Endothelial cell of umbilical vein (primary cell): ENCODE data around the gene SSR2. TPM values are rescaled to one million over a fixed set of nuclear protein-coding genes. Genes with fewer than 3 reads are reported as not detected.

Source experiments
- BruUV-seq: library from RNA; stranded (reverse); fragments of 400-500 nt; replicated peaks from 2 replicates; lab custom pipeline; 2021; lab: Mats Ljungman, UMichigan
- CTCF ChIA-PET: fragments of 300-600, 350-600 bp; sonication (Branson Sonifier 250); formaldehyde crosslinking; loops from one replicate; lab custom pipeline; 2021; ENCODE audit warnings: antibody characterized with exemption, inconsistent platforms; lab: Charles Lee
- POLR2A ChIA-PET: fragments of 300-600, 350-600 bp; sonication (Branson Sonifier 250); formaldehyde crosslinking; loops from one replicate; lab custom pipeline; 2021; ENCODE audit warnings: antibody characterized with exemption, inconsistent platforms; lab: Charles Lee
- DNase-seq: peaks from one replicate; pipeline ENCODE4 v3.0.0-alpha.2; 2011; ENCODE audit warnings: low read depth, low spot score
- FAIRE-seq: peaks from 2 replicates; lab custom pipeline; 2011; peaks lifted over from hg19 to GRCh38; lab: Jason Lieb, UNC
- H2AFZ ChIP-seq: 2 replicates; pipeline ENCODE4 v1.6.0; 2012; ENCODE audit warnings: low read depth, low read length, control low read depth, inconsistent platforms
- H3K27ac ChIP-seq: 2 replicates; pipeline ENCODE4 v1.5.1; 2011; ENCODE audit warnings: low read depth, mild to moderate bottlenecking, control low read depth, low read length, moderate library complexity; ENCODE audit not compliant: insufficient read depth
- H3K27me3 ChIP-seq, 2 experiments: 2 replicates each; pipeline versions ENCODE4 v1.6.0 to v1.6.1; 2011; ENCODE audit warnings: low read length in 2 of 2, mixed read lengths in 1 of 2; ENCODE audit not compliant: control insufficient read depth in 2 of 2, insufficient read depth in 2 of 2
- H3K36me3 ChIP-seq, 2 experiments: 2 replicates in 1 of 2; 3 replicates in 1 of 2; pipeline ENCODE4 v1.5.1; 2011; ENCODE audit warnings: low read length in 2 of 2, mild to moderate bottlenecking in 1 of 2, moderate library complexity in 1 of 2; ENCODE audit not compliant: control insufficient read depth in 2 of 2, insufficient read depth in 2 of 2; ENCODE audit errors: extremely low read depth in 1 of 2
- H3K4me1 ChIP-seq: 3 replicates; pipeline ENCODE4 v1.5.1; 2011; ENCODE audit warnings: mild to moderate bottlenecking, low read length; ENCODE audit not compliant: control insufficient read depth, insufficient read depth; ENCODE audit errors: extremely low read depth
- H3K4me2 ChIP-seq: 2 replicates; pipeline ENCODE4 v1.6.1; 2011; ENCODE audit warnings: low read length, control low read depth, mixed read lengths; ENCODE audit not compliant: insufficient read depth
- H3K4me3 ChIP-seq, 3 experiments: fragments of 200-600 bp in 1 of 3; sonication (generic), shearing (Covaris generic) in 1 of 3; replicated peaks in 1 of 3; 2 replicates each; pipeline ENCODE4 v1.5.1; 2011 to 2016; ENCODE audit warnings: control low read depth in 3 of 3, low read length in 3 of 3, mild to moderate bottlenecking in 2 of 3, inconsistent platforms in 1 of 3, low read depth in 1 of 3, moderate library complexity in 1 of 3; ENCODE audit not compliant: insufficient read depth in 1 of 3
- H3K79me2 ChIP-seq: 2 replicates; pipeline ENCODE4 v1.6.0; 2012; ENCODE audit warnings: low read length, inconsistent platforms; ENCODE audit not compliant: control insufficient read depth, insufficient read depth
- H3K9ac ChIP-seq: replicated peaks from 2 replicates; pipeline ENCODE3; 2011; ENCODE audit warnings: low read length, control low read depth; ENCODE audit not compliant: insufficient read depth; ENCODE audit errors: extremely low read depth
- H3K9me1 ChIP-seq: replicated peaks from 3 replicates; pipeline ENCODE4 v1.6.0; 2011; ENCODE audit warnings: mild to moderate bottlenecking, low read length; ENCODE audit not compliant: control insufficient read depth, insufficient read depth; ENCODE audit errors: extremely low read depth
- H3K9me3 ChIP-seq: replicated peaks from 2 replicates; pipeline ENCODE4 v1.5.1; 2012; ENCODE audit warnings: low read length, inconsistent platforms; ENCODE audit not compliant: control insufficient read depth, insufficient read depth
- H4K20me1 ChIP-seq: replicated peaks from 2 replicates; pipeline ENCODE3; 2011; ENCODE audit warnings: mild to moderate bottlenecking, low read length; ENCODE audit not compliant: control insufficient read depth, insufficient read depth; ENCODE audit errors: extremely low read depth
- EZH2 ChIP-seq: IDR thresholded peaks from 2 replicates; pipeline ENCODE4 v1.6.1; 2012; ENCODE audit warnings: borderline replicate concordance, low read depth, mild to moderate bottlenecking, moderate library complexity, low read length, inconsistent platforms; ENCODE audit not compliant: severe bottlenecking
- FOS ChIP-seq: IDR thresholded peaks from 2 replicates; pipeline ENCODE4 v1.6.1; 2011; ENCODE audit warnings: mild to moderate bottlenecking, low read length, moderate library complexity, borderline replicate concordance; ENCODE audit not compliant: insufficient read depth
- GATA2 ChIP-seq: IDR thresholded peaks from 2 replicates; pipeline ENCODE4 v1.7.0; 2011; ENCODE audit warnings: low read depth, mild to moderate bottlenecking, moderate library complexity, mixed read lengths, low read length; ENCODE audit not compliant: insufficient read length, insufficient read depth
- JUN ChIP-seq: IDR thresholded peaks from 2 replicates; pipeline ENCODE4 v1.6.1; 2011; ENCODE audit warnings: borderline replicate concordance, low read depth; ENCODE audit not compliant: insufficient read length, insufficient read depth
- MYC ChIP-seq: IDR thresholded peaks from one replicate; pipeline ENCODE4 v1.6.1; 2011; ENCODE audit warnings: mild to moderate bottlenecking, low read depth, low read length
- POLR2A ChIP-seq: IDR thresholded peaks from 2 replicates; pipeline ENCODE4 v1.6.1; 2012; ENCODE audit warnings: low read depth, mild to moderate bottlenecking, control low read depth, low read length
- POLR2AphosphoS5 ChIP-seq: IDR thresholded peaks from 2 replicates; pipeline ENCODE4 v1.6.1; 2012; ENCODE audit warnings: low read depth, mild to moderate bottlenecking, control low read depth, low read length, moderate library complexity; ENCODE audit not compliant: insufficient read depth
- dilution Hi-C: fragments of 300-500 bp; cut with MboI; formaldehyde crosslinking; loops from one replicate; pipeline ENCODE4 v1.15.0; 2019; ENCODE audit warnings: low sequenced_read_pairs; ENCODE audit not compliant: extremely low pct_ligation_motif_present
- intact Hi-C: fragments of 100-400 bp; cut with micrococcal nuclease; formaldehyde crosslinking; loops from one replicate; pipeline ENCODE4 v1.10.0; 2022
- polyA plus RNA-seq, 4 experiments: library from polyadenylated mRNA; depleted of rRNA in 3 of 4; stranded (reverse) in 3 of 4; unstranded in 1 of 4; fragments of >200 nt; gene quantifications; 2 replicates each; pipeline versions ENCODE4 v1.2.1 to v1.2.3, GENCODE V29; 2011 to 2012; ENCODE audit warnings: missing spikeins in 1 of 4
- total RNA-seq: library from RNA; stranded (reverse); gene quantifications from 2 replicates; pipeline ENCODE4 v1.2.3, GENCODE V29; 2021
- TF ChIP-seq, protein P1 (sequence below): IDR thresholded peaks from 2 replicates; pipeline ENCODE4 v1.6.1; 2011; ENCODE audit not compliant: insufficient read depth, insufficient read length
- TF ChIP-seq, protein P2 (sequence below), 2 donors: IDR thresholded peaks; 1 replicate in 1 of 2; 2 replicates in 1 of 2; pipeline ENCODE4 v1.5.1; 2011; ENCODE audit warnings: low read length in 2 of 2, mild to moderate bottlenecking in 2 of 2, moderate library complexity in 2 of 2, control low read depth in 1 of 2, inconsistent platforms in 1 of 2, low read depth in 1 of 2; ENCODE audit not compliant: insufficient read depth in 1 of 2; ENCODE audit errors: extremely low read depth in 1 of 2

The SSR2 gene
- total and polyA plus RNA-seq, 2 donors (not counting 3 experiments of a cell fraction or from before 2014, with no cell fraction given) = 362 to 1,787 TPM

- FAIRE-seq (peak; percentile 54), DNase-seq (peak; percentile 52)
- dilution Hi-C loops (no loop called here), intact Hi-C loops (no loop called here)
- no peaks in the 10 kb centered on the region for H3K9me3 ChIP-seq
- H3K36me3 ChIP-seq = peaks cover 0 to 8% of the 10 kb centered on the region in 2 experiments
- no peaks in the 10 kb centered on the region for H3K27me3 ChIP-seq
- H3K79me2 ChIP-seq = no peaks in the 10 kb centered on the region
- BruUV-seq = no TSS peak
- H3K27ac ChIP-seq = no peak overlapping the region
- H4K20me1 ChIP-seq = no peaks in the 10 kb centered on the region
- H3K9ac ChIP-seq = no peak overlapping the region
- no peak overlapping the region for H2AFZ ChIP-seq
- ChIA-PET POLR2A (no interaction called here), CTCF (interaction anchor here (0.9 to 1.4 kb wide), 3 partner anchors 44 to 80 kb away, joined by 3 to 6 read pairs (median 3); no protein-coding TSS in a partner anchor)
- H3K9me1 ChIP-seq = no peaks in the 10 kb centered on the region
- H3K4me3 ChIP-seq = no peak overlapping the region
- TF ChIP-seq GATA2 = no peak
- no peak for TF ChIP-seq POLR2AphosphoS5
- no peak for TF ChIP-seq JUN
- TF ChIP-seq POLR2A = no peak
- no peak for TF ChIP-seq FOS
- TF ChIP-seq EZH2 = no peak
- TF ChIP-seq, protein P1, sequence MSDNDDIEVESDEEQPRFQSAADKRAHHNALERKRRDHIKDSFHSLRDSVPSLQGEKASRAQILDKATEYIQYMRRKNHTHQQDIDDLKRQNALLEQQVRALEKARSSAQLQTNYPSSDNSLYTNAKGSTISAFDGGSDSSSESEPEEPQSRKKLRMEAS = no peak
- no peak for TF ChIP-seq MYC
- TF ChIP-seq, protein P2, sequence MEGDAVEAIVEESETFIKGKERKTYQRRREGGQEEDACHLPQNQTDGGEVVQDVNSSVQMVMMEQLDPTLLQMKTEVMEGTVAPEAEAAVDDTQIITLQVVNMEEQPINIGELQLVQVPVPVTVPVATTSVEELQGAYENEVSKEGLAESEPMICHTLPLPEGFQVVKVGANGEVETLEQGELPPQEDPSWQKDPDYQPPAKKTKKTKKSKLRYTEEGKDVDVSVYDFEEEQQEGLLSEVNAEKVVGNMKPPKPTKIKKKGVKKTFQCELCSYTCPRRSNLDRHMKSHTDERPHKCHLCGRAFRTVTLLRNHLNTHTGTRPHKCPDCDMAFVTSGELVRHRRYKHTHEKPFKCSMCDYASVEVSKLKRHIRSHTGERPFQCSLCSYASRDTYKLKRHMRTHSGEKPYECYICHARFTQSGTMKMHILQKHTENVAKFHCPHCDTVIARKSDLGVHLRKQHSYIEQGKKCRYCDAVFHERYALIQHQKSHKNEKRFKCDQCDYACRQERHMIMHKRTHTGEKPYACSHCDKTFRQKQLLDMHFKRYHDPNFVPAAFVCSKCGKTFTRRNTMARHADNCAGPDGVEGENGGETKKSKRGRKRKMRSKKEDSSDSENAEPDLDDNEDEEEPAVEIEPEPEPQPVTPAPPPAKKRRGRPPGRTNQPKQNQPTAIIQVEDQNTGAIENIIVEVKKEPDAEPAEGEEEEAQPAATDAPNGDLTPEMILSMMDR (IDR thresholded peaks at IDR 0.05; ENCODE audit: extremely low read depth in 1 of 2, insufficient read depth in 1 of 2, low read depth in 1 of 2, low read length in 2 of 2) = no peak
- peaks cover 6% of the 10 kb centered on the region for H3K4me1 ChIP-seq
- no peak overlapping the region for H3K4me2 ChIP-seq
Observed at GRCh38 chr1:156069490-156070455, 49.0 kb upstream of the SSR2 start.
